ENCODE measurements around the gene CNTN3.

Gene CNTN3

DNA sequence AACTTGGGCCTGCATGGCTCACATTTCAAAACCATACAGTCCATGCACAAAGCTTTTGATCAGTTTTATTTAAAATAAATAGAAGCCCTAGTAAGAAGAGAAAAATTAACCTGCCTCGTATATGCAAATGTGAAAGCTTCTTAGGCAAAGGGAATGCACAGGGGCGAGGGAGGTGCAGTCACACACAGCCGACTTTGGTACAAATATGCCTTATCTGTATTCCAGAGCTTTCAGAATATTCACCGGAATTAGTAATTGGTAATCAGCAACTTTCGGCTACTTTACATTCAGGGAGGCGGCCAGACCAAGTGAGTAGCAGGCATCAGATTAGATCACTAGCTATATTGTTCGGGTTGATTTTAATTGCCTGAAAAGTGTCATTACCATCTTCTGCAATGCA lies 7.5 kb downstream of the CNTN3 start:
- no peak for DNase-seq

DNA sequence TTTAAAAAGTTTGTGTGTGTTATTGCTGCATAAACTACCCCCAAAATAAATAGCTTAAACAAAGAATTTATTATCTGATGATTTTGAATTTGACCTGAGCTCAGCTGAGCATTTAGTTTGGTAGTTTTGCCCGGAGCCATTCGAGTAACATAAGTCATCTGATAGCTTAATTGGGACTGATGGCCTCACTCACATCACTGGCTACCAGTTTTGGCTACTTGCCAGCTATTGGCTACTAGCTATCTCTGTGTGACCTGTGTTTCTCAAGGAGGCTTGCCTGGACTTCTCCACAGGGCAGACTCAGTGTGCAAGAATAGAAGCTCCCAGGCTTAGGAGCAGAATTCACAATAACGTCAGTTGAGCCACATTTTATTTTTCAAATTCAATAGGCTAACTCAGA lies 9.0 kb downstream of the CNTN3 start:
- DNase-seq: no peak

DNA sequence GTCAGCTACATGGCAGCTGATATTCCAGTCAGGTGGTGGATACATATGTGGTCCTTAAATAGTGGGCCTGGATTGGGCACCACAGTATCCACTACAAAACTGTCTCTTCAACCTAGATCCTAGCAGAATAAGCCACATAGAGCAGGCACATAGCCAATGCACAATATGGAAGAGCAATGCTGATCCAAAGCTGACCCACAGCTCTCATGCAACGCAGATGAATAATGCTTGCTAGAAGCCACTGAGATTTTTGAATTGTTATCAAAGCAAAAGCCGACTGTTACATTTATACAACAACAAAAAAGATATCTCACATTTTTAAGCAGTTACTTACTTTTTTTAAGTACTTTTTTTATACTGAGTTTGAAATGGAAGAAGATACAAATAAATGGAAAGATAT lies 11.2 kb downstream of the CNTN3 start:
- no peak for DNase-seq

DNA sequence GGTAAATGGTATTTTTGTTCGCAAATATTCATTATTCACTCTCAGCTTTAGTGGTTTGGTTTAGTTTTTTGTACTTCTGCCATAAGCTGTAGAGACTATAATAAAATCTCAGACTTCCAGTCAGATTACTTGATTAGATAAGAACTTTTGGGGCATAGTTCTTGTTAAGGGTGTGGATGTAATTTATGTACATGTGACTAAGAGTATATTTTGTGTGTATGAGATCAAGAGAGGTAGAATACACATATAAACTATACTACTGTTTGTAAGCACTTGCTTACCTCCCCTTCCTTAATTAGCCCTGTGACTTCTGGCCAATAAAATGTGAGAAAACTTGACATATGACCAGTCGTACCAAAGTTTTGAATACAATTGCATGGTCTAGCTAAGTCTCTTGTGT lies 12.0 kb downstream of the CNTN3 start:
- no peak for DNase-seq

DNA sequence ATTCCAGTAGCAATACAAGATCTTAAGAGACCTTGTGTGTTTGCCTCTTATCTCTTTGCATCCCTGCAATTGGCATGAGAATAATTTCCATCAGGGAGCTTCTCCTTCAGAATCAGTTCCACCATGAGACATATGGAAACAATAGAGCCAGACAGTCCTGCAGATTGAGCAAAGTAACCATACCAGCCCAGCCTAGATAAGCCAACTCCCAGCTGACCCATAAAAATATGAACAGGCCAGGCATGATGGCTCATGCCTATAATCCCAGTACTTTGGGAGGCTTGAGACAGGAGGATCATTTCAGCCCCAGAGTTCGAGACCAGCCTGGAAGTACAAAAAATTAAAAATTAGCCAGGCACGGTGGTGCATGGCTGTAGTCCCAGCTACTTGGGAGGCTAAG lies 12.7 kb downstream of the CNTN3 start:
- DNase-seq: no peak

- DNase-seq: no peak
Measured at GRCh38 chr3:74599564-74599963, 14.9 kb downstream of the CNTN3 start.

- no peak for DNase-seq
Measured at GRCh38 chr3:74593152-74593551, 21.3 kb downstream of the CNTN3 start.

- DNase-seq: no peak
Measured at GRCh38 chr3:74592359-74592758, 22.1 kb downstream of the CNTN3 start.

DNA sequence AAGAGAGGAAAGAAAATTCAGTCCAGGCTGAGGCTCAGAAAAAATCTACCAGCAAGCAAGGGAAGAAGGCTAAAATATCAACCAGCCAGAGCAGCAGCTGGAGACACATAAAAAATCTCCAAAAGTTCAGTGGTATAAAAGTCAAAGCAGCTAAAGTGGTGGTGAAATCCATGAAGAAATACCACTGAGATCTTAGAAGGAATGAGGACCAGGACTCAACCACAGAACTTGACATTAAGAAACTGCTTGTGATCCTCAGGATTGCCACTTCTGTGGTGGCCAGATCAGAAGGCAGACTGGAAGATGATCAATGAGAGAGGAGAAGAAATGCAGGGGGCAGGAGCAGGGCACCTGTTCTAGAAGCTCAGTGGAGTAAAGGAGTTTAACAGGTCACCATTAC lies 22.5 kb downstream of the CNTN3 start:
- no peak for DNase-seq

DNA sequence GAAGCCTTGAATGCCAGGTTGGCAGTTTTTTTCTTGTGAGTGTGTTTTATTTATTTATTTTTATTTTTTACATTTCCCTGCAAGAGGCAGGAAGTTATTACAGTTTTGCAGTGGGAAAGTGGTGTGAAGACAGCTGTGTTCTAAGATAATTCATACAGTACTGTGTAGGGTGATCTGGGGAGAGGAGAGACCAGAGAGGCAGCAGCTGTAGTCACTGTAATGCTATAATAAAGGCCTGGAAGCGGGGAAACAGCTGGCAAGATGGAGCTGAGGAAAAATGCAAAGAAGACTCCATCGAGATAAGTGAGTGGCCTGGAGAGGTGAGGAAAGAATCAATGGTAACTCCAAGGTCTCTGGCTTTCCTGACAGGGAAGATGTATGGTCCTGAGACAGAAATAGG lies 23.1 kb downstream of the CNTN3 start:
- DNase-seq: no peak

DNA sequence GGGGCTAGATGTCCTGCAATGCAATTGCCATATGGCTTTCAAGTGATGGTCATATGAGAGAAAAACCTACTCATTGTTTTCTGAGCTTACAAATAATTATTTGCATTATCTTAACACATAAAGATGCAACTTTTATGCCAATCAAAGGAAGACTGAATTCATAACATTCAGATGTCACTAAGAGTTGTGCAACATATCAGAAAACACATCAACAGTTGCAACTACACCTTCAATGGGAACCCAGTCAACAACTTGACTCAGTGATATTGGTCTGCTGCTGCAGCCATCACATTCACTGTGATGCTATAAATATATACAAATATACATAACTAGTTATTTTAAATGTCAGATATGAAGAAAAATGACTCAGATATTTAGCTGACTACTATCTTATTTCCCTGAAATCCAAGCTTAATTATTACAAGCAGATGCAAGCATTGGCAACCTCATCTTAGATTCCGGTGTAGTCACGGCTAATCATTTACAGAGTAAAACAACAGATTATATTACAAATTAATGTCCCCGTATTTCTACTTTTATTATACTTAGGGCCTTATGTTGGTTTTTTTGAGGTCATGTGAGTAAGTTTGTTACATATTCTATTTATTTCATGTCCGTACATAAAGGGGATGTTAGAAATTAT lies 23.7 kb downstream of the CNTN3 start:
- no peak for DNase-seq

GRCh38 chr3:74584782-74585181 lies 29.7 kb downstream of the CNTN3 start:
- DNase-seq: no peak

DNA sequence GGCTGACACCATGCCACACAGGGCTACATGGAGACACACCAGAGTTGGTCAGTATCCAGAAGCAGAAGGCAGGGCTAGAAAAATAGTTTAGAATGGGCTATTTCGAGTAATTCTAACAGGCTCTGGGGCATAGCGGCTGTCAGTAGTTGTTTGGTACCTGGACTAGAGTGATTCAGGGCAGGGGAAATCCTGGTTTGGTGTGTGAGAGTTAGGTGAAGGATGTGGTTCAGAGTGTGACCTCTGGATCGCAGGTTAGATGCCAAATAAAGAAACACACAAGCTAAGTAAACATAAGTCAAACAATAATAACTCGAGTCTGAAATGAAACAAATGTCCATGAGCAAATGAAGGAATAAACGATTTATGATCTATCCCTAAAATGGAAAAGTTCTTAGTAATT lies 31.5 kb downstream of the CNTN3 start:
- DNase-seq: no peak

GRCh38 chr3:74575857-74576256 lies 38.6 kb downstream of the CNTN3 start:
- DNase-seq: no peak

GRCh38 chr3:74571118-74571517 lies 43.3 kb downstream of the CNTN3 start:
- no peak for DNase-seq

Measured in inflammatory macrophage treated with lipopolysaccharide for 4 hours (primary cell).